HUES64 (cell line): Measurements from ENCODE around the gene CEP20. TPM values are rescaled to one million over a fixed set of nuclear protein-coding genes. Genes with fewer than 3 reads are reported as not detected.
"Not testable (repeated sequence)": the region's sequence is repeated elsewhere in the genome, so short reads cannot be mapped to it uniquely, and the experiment has no call there.

Experiments
- H3K27ac ChIP-seq: 2 replicates; pipeline ENCODE4 v1.7.0; 2013; ENCODE audit warnings: low read depth, low read length, inconsistent platforms
- H3K27me3 ChIP-seq: 2 replicates; pipeline ENCODE4 v1.6.1; 2013; ENCODE audit warnings: mild to moderate bottlenecking, low read length; ENCODE audit not compliant: insufficient read depth
- H3K36me3 ChIP-seq: 2 replicates; pipeline ENCODE4 v1.6.1; 2013; ENCODE audit warnings: mild to moderate bottlenecking, low read length; ENCODE audit not compliant: insufficient read depth
- H3K4me1 ChIP-seq: 2 replicates; pipeline ENCODE4 v1.6.1; 2013; ENCODE audit warnings: mild to moderate bottlenecking, low read length, moderate library complexity; ENCODE audit not compliant: insufficient read depth
- H3K4me3 ChIP-seq: 2 replicates; pipeline ENCODE4 v1.5.1; 2013; ENCODE audit warnings: mild to moderate bottlenecking, low read length, moderate library complexity
- H3K9ac ChIP-seq: 2 replicates; pipeline ENCODE4 v1.6.1; 2013; ENCODE audit warnings: mild to moderate bottlenecking, low read depth, low read length
- H3K9me3 ChIP-seq: 2 replicates; pipeline ENCODE4 v1.6.1; 2013; ENCODE audit warnings: low read depth, low read length; ENCODE audit not compliant: insufficient read depth
- WGBS: fragments of 150-250, 120-280 bp; methylation state at CpG from one replicate; pipeline ENCODE4 v1.1.7; 2013; ENCODE audit warnings: missing lambda C conversion rate; 5-methylcytosine and 5-hydroxymethylcytosine counted together
- polyA plus RNA-seq, 2 experiments: library from polyadenylated mRNA; stranded (reverse); fragments of 50-300 nt; gene quantifications; one replicate each; pipeline ENCODE4 v1.2.3, GENCODE V29; 2013

The CEP20 gene
- 34.1 TPM for polyA plus RNA-seq (2013, experiment 1 of 2)
- 41.9 TPM for polyA plus RNA-seq (2013, experiment 2 of 2)

GRCh38 chr16:15888072-15888976, at the start of gene CEP20:
Gene CEP20 (minus strand): TSS chr16:15888603. CDS start chr16:15888585, 18 bp downstream.
- Histone ChIP-seq H3K27ac (peak within 1 kb of the TSS; percentile 75), H3K9ac (peak within 1 kb of the TSS; percentile 90), H3K27me3 (no peaks in the 10 kb centered on the region), H3K9me3 (no peaks in the 10 kb centered on the region), H3K4me1 (peaks cover 6% of the 10 kb centered on the region), H3K36me3 (peaks cover 7% of the 10 kb centered on the region), H3K4me3 (peak within 1 kb of the TSS; percentile 98)
- under 1% methylated on average over 41 of the region's 41 CpGs for WGBS

GRCh38 chr16:15936809-15937208, 48.4 kb upstream of the CEP20 start:
- H3K36me3 ChIP-seq, H3K4me1 ChIP-seq, H3K9ac ChIP-seq, H3K9me3 ChIP-seq, H3K27me3 ChIP-seq, H3K27ac ChIP-seq, H3K4me3 ChIP-seq: not testable (repeated sequence)
- 93% methylated on average over 6 of the region's 6 CpGs for WGBS

DNA sequence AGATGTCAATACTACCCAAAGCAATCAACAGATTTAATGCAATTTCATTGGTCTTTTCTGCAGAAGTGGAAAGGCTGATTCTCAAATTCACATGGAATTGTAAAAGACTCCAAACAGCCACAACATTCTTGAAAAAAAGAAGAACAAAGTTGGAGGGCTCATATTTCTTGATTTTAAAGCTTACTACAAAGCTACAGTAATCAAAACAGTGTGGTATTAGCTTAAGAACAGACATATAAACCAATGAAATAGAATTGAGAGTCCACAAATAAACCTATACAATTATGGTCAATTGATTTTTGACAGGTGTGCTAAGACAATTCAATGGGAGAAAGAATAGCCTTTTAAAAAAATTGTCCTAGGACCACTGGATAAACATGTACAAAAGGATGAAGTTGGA, 46.6 kb upstream of the CEP20 start:
- H3K9me3 ChIP-seq: peaks cover 5% of the 10 kb centered on the region; the same call in 1 of the 2 replicates
- H3K27ac ChIP-seq: no peak overlapping the region
- H3K4me1 ChIP-seq: no peaks in the 10 kb centered on the region
- no peak overlapping the region for H3K4me3 ChIP-seq
- H3K9ac ChIP-seq: no peak overlapping the region
- no peaks in the 10 kb centered on the region for H3K36me3 ChIP-seq
- no peaks in the 10 kb centered on the region for H3K27me3 ChIP-seq

GRCh38 chr16:15933781-15934180, 45.4 kb upstream of the CEP20 start:
- Histone ChIP-seq H3K36me3 (no peaks in the 10 kb centered on the region), H3K4me1 (no peaks in the 10 kb centered on the region), H3K27ac (no peak overlapping the region), H3K4me3 (no peak overlapping the region), H3K9ac (no peak overlapping the region), H3K27me3 (no peaks in the 10 kb centered on the region), H3K9me3 (peaks cover 5% of the 10 kb centered on the region; the same call in 1 of the 2 replicates)
- 89% methylated on average over 4 of the region's 4 CpGs for WGBS

GRCh38 chr16:15932939-15933338, 44.5 kb upstream of the CEP20 start:
- Histone ChIP-seq H3K9me3 (peaks cover 5% of the 10 kb centered on the region; the same call in 1 of the 2 replicates), H3K9ac (no peak overlapping the region), H3K27ac (no peak overlapping the region), H3K27me3 (no peaks in the 10 kb centered on the region), H3K4me3 (no peak overlapping the region), H3K36me3 (no peaks in the 10 kb centered on the region), H3K4me1 (no peaks in the 10 kb centered on the region)
- WGBS: 97% methylated on average over 3 of the region's 6 CpGs

DNA sequence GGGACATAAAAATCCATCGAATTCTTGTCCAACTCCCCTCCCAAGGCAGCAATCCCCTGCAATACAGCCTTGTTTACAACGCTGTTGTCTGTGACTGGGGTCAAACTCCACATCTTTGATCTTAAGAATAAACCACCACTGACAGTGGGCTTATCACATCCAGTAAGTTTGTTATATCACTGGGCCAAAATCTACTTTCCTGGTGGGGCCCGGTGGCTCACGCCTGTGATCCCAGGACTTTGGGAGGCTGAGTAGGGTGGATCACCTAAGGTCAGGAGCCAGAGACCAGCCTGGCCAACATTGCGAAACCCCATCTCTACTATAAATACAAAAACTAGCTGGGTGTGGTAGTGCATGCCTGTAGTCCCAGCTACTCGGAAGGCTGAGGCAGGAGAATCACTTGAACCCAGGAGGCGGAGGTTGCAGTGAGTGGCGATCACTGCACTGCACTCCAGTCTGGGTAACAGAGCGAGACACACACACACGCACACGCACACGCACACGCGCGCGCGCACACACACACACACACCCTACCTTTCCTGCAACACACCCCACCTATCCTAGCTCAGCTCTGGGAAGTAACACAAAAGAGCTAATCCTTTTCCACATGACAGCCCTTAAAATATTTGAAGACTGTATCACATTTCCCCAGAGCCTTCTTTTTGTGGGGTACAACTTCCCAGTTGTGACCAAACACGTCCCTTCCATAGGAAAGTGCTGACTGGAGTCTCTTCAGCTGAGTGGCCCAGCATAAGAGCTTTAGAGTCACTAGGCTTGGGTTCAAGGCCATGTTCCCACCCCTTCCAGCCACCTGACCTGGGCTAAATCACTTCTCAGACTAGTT, 40.1 kb upstream of the CEP20 start:
- H3K27me3 ChIP-seq: no peaks in the 10 kb centered on the region

DNA sequence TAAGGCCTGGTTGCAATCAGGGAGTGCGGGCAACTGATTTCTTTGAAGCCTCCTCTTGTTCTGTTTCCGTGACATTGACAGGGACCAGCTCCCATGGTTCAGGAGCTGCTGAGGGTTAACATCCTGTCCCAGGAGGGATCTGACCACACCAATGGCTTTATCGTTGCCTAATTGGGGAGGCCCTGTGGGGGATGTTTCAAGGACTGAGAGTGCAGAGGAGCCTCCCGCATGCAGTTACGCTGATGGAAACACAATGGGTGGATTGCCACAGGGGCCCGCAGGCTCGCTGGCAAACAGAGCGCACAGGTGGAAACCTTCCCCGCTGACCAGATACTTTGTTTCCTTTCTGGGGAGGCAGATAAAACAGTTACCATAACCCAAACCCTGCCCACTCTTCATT, 37.2 kb upstream of the CEP20 start:
- Histone ChIP-seq H3K27me3 (no peaks in the 10 kb centered on the region), H3K36me3 (no peaks in the 10 kb centered on the region), H3K27ac (no peak overlapping the region), H3K4me3 (no peak overlapping the region), H3K4me1 (no peaks in the 10 kb centered on the region), H3K9me3 (no peaks in the 10 kb centered on the region), H3K9ac (no peak overlapping the region)
- 61% methylated on average over 9 of the region's 9 CpGs for WGBS

More for the DNA sequence above, 40.1 kb upstream of the CEP20 start:
- 96% methylated on average over 18 of the region's 18 CpGs for WGBS
- no peak overlapping the region for H3K4me3 ChIP-seq
- no peaks in the 10 kb centered on the region for H3K4me1 ChIP-seq
- H3K36me3 ChIP-seq: no peaks in the 10 kb centered on the region
- H3K9me3 ChIP-seq: no peaks in the 10 kb centered on the region
- no peak overlapping the region for H3K9ac ChIP-seq
- H3K27ac ChIP-seq: no peak overlapping the region

DNA sequence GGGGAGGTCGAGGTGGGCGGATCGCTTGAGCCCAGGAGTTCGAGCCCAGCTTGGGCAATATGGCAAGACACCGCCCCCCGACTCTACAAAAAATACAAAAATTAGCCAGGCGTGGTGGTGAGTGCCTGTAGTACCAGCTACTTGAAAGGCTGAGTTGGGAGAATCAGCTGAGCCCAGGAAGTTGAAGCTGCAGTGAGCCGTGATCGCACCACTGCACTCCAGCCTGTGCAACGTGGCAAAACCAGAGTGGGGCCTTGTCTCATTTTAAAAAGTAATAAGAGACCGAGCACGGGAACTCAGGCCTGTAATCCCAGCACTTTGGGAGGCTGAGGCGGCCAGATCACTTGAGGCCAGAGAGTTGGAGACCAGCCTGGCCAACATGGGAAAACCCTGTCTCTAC, 36.6 kb upstream of the CEP20 start:
- Histone ChIP-seq H3K27ac (no peak overlapping the region), H3K36me3 (no peaks in the 10 kb centered on the region), H3K9ac (no peak overlapping the region), H3K27me3 (no peaks in the 10 kb centered on the region), H3K9me3 (no peaks in the 10 kb centered on the region), H3K4me3 (no peak overlapping the region), H3K4me1 (no peaks in the 10 kb centered on the region)
- 95% methylated on average over 13 of the region's 13 CpGs for WGBS

DNA sequence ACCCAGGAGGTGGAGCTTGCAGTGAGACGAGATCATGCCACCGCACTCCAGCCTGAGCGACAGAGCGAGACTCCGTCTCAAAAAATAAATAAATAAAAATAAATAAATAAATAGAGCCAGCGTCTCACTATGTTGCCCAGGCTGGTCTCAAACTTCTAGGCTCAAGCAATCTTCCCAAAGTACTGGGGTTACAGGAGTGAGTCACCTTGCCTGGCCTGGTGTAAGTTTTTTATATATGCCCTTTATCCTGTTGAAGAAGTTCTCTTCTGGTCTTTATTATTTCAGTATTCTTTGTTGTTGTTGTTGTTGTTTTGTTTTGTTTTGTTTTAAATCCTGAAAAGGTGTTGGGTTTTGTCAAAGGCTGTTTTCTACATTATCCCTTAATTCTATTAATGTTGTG, 30.9 kb upstream of the CEP20 start:
- Histone ChIP-seq H3K27ac (no peak overlapping the region), H3K9me3 (no peaks in the 10 kb centered on the region), H3K36me3 (no peaks in the 10 kb centered on the region), H3K9ac (no peak overlapping the region), H3K4me1 (no peaks in the 10 kb centered on the region), H3K4me3 (no peak overlapping the region), H3K27me3 (no peaks in the 10 kb centered on the region)
- WGBS: 85% methylated on average over 2 of the region's 6 CpGs

- not testable (repeated sequence) for H3K4me1 ChIP-seq
Measured at GRCh38 chr16:15918314-15918713, 29.9 kb upstream of the CEP20 start.

DNA sequence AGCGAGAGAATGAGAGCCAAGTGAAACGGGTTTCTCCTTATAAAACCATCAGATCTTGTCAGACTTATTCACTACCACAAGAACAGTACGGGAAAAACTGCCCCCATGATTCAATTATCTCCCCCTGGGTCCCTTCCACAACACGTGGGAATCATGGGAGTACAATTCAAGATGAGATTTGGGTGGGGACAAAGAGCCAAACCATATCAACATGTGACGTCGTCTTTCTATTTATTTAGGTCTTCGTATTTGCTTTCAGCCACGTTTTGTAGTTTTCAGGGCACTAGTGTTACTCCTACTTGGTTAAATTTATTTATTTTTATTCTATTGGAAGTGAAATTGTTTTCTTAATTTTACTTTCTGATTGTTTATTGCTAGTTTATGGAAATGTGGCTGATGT, 27.9 kb upstream of the CEP20 start:
- WGBS: 96% methylated on average over 7 of the region's 8 CpGs
- Histone ChIP-seq H3K9ac (no peak overlapping the region), H3K4me1 (no peaks in the 10 kb centered on the region), H3K36me3 (no peaks in the 10 kb centered on the region), H3K27ac (no peak overlapping the region), H3K9me3 (no peaks in the 10 kb centered on the region), H3K27me3 (no peaks in the 10 kb centered on the region), H3K4me3 (no peak overlapping the region)

More at GRCh38 chr16:15918314-15918713, 29.9 kb upstream of the CEP20 start:
- H3K27ac ChIP-seq, H3K27me3 ChIP-seq, H3K4me3 ChIP-seq, H3K36me3 ChIP-seq, H3K9me3 ChIP-seq, H3K9ac ChIP-seq: not testable (repeated sequence)
- 92% methylated on average over 3 of the region's 3 CpGs for WGBS
